DMS 273 (cell line): Measurements from ENCODE around the gene ROCK2.

Experiments used
- DNase-seq: peaks from one replicate; lab custom pipeline; 2025; ENCODE audit not compliant: unreplicated experiment; lab: John Stamatoyannopoulos, UW

The ROCK2 gene

GRCh38 chr2:11132036-11132671 lies 212.3 kb downstream of the ROCK2 start:
- DNase-seq: no peak

DNA sequence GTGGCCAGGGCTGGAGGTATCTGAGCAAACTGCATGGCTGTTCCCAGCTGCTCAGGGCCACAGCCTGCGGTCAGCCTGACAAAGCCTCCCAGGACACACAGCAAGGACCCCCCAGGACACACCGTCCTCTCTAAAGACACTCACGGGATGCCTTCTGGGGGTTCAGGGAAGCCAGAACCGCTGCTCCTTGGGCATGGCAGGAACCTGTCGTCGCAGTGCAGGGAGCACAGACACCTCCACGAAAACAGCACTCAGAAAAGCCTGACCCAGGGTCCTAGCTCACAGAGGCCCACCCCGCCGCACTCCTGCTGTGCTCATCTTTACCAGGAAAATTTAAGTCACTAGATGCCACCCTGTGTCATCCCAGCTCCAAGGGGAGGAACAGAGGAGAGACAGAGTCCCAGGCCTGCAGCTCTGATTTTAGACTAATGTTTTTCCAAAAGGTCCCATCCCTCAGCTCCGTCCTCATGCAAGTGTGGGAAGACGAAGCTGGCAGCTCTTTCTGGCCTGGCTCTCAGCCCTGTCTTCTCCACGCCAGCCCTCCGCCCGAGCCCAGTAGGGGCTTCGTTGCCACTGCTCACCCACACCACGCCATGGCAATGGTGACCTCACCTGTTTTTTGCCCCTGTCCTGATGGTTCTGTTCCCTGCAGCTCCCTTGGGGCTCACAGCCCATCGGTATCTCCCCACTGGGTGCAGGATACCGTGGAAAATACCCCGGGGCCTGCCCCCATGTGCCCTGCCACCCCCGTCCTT lies 213.1 kb downstream of the ROCK2 start:
- DNase-seq: no peak
